ENCODE results near the gene SRF. TPM values are rescaled to one million over a fixed set of nuclear protein-coding genes. Genes with fewer than 3 reads are reported as not detected.

Gene SRF
- total RNA-seq, 1 donor from 2014 or later: 20.4 TPM

GRCh38 chr6:43183441-43183840 lies 12.4 kb downstream of the SRF start:
- no peak for DNase-seq (ENCODE audit: low read depth, low spot score)

GRCh38 chr6:43184268-43184985 lies 13.4 kb downstream of the SRF start:
- no peak for DNase-seq (ENCODE audit: low read depth, low spot score)

- DNase-seq (ENCODE audit: low read depth, low spot score): no peak
Measured at GRCh38 chr6:43185391-43185985, 14.4 kb downstream of the SRF start.

DNA sequence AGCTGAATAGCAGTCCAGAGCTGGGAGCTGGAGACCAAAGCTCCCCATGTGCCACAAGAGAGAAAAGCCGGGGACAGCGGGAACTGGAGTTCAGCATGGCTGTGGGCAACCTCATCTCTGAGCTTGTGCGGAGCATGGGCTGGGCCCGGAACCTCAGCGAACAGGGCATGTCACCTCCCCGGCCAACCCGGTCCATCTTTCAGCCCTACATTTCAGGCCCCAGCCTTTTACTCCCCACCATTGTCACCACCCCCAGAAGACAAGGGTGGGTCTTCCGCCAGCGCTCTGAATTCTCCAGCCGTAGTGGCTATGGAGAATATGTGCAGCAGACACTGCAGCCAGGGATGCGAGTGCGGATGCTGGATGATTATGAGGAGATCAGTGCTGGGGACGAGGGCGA lies 14.9 kb downstream of the SRF start:
- DNase-seq (ENCODE audit: low read depth, low spot score): no peak

DNA sequence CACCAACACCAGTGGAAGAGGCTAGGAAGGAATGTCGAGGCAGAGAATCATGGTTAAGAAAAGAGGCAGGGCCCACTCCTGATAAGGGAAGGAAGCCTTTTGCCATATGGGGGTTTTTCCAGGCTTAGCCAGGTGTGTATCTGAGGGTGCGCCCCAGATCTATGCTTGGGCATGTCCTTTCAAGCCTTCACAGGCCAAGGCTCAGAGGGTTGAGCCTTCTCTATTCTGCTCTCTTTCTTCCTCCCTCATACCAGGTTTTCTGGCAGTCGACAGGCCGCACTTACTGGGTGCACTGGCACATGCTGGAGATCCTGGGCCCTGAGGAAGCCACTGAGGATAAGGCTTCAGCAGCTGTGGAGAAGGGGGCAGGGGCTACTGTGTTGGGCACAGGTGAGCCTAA lies 15.6 kb downstream of the SRF start:
- DNase-seq (ENCODE audit: low read depth, low spot score): no peak

- no peak for DNase-seq (ENCODE audit: low read depth, low spot score)
Measured at GRCh38 chr6:43187821-43188220, 16.8 kb downstream of the SRF start.

- DNase-seq (ENCODE audit: low read depth, low spot score): no peak
Measured at GRCh38 chr6:43188426-43188825, 17.4 kb downstream of the SRF start.

DNA sequence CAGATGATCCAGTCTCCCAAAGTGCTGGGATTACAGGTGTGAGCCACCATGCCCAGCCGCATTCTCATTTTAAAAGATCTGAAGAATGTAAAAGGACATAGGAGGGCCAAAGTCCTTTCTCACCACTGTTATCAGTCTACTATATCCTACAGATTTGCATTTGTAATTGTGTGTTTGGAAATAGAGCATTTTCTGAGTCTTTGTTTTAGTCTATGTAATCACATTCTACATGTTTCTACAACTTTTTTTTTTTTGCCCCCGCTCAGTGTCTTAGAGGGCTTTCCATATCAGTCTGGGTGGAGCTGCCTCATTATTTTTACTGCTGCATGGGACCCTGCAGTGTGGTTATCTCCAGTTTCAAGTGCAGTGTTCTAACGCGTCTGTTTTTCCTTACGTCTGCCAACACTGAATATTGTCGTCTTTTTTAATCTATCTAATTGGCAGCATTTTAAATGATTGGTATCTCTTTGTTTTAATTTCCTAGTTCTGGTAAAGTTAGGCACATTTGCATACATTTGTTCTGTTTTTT lies 18.8 kb downstream of the SRF start:
- DNase-seq (ENCODE audit: low read depth, low spot score): no peak

DNA sequence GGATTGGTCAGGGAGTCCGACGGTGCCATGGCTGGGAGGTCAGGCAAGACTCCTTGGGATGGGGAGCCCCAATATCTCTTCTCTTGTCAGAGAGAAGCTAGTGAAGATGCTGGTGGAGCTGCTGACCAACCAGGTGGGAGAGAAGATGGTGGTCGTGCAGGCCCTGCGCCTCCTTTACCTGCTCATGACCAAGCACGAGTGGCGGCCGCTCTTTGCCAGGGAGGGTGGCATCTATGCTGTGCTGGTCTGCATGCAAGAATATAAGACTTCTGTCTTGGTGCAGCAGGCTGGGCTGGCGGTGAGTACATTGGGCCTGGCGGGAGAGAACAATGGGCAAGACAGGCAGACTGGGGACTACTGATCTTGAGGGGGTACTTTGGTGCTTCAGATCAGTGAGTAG lies 21.8 kb downstream of the SRF start:
- DNase-seq (ENCODE audit: low read depth, low spot score): no peak

GRCh38 chr6:43193929-43194328 lies 22.9 kb downstream of the SRF start:
- DNase-seq (ENCODE audit: low read depth, low spot score): no peak

DNA sequence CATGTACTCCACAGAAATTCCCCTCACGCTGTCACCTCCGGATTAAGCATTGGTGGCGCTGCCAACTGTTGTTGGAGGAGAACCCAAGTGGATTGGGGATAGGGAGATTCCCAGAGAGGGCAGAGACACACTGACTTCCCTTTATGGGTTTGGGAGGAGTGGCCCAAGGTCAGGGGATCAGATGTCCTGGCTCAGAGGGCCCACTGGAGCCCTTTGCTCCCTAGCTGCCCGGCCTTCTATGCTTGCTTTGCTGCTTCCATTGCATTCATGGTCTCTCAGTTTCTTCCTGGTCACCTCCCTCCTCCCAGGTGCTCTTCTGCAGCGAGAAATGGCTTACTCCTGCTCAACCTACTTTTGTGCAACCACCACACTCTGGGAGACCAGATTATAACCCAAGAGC lies 25.3 kb downstream of the SRF start:
- no peak for DNase-seq (ENCODE audit: low read depth, low spot score)

- DNase-seq (ENCODE audit: low read depth, low spot score): no peak
Measured at GRCh38 chr6:43199912-43200311, 28.8 kb downstream of the SRF start.

DNA sequence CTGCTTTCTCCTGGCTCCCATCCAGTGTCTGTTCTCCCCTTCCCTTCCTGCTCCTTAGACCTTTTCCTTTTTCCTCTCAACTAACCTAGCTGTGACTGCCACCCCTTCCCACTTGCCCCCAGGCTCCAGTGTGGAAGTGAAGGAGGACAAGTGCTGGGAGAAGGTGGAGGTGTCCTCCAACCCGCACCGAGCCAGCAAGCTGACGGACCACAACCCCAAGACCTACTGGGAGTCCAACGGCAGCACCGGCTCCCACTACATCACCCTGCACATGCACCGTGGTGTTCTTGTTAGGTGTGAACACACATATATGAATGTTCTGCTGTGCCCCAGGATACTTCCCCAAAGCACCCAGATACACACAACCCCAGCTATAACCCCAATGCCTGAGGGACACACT lies 29.5 kb downstream of the SRF start:
- no peak for DNase-seq (ENCODE audit: low read depth, low spot score)

DNA sequence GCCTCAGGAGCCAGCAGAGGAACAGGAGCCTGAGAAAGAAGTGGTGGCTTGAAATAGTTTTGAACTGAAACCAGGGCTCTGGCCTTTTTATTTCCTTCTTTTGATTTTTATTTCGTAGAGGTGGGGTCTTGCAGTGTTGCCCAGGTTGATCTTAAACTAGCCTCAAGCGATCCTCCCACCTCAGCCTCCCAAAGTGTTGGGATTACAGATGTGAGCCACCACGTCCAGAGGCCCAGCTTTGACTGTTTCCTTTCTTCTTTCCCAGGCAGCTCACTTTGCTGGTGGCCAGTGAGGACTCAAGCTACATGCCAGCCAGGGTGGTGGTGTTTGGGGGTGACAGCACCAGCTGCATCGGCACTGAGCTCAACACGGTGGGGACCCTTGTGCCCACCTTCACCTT lies 31.4 kb downstream of the SRF start:
- DNase-seq (ENCODE audit: low read depth, low spot score): no peak

- DNase-seq (ENCODE audit: low read depth, low spot score): no peak
Measured at GRCh38 chr6:43203029-43203717, 32.1 kb downstream of the SRF start.

DNA sequence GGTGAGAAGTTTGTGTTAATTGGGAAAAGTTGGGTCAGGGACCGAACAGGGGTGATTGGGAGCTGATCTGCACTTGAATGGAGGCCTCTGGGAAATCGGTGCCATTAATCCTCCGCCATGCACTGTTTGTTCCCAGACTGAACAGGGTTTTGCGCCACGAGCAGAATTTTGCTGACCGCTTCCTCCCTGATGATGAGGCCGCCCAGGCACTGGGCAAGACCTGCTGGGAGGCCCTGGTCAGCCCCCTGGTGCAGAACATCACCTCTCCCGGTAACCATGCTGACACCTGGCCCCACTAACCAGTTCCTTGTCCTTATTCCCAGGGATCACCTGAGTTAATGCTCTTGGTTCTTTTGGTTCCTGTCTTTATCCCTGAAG lies 32.6 kb downstream of the SRF start:
- no peak for DNase-seq (ENCODE audit: low read depth, low spot score)

GRCh38 chr6:43204271-43205105 lies 33.4 kb downstream of the SRF start:
- DNase-seq (ENCODE audit: low read depth, low spot score): no peak

DNA sequence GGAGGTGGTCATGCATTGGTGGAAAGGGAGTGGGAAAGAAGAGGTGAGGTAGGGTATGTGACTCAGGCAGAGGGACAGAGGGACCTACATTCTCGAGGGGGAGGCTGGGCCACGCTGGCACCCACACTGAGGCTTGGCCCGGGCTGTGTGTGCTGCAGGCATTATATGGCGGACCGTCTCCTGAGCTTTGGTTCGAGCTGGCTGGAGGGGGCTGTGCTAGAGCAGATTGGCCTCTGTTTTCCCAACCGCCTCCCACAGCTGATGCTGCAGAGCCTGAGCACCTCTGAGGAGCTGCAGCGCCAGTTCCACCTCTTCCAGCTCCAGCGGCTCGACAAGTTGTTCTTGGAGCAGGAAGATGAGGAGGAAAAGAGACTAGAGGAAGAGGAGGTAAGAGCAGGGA lies 34.8 kb downstream of the SRF start:
- no peak for DNase-seq (ENCODE audit: low read depth, low spot score)

DNA sequence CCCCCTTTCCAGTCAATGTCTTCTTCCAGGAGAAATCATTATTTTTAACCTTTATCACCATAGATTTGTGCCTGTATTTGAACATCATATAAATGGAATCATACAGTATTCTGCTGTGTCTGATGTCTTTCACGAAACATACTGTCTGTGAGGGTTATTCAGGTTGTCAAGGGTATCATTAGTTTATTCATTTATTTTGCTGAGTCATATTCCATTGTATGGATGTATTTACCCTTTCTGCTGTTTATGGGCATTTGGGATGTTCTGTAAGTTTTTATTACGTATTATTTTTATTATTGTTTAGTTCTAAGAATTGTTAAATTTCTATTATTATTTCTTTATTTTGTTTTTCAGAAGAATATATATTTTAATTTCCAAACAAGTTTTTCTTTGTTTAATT lies 36.2 kb downstream of the SRF start:
- no peak for DNase-seq (ENCODE audit: low read depth, low spot score)

- DNase-seq (ENCODE audit: low read depth, low spot score): no peak
Measured at GRCh38 chr6:43211955-43212354, 40.9 kb downstream of the SRF start.

- DNase-seq (ENCODE audit: low read depth, low spot score): no peak
Measured at GRCh38 chr6:43213431-43213830, 42.4 kb downstream of the SRF start.

DNA sequence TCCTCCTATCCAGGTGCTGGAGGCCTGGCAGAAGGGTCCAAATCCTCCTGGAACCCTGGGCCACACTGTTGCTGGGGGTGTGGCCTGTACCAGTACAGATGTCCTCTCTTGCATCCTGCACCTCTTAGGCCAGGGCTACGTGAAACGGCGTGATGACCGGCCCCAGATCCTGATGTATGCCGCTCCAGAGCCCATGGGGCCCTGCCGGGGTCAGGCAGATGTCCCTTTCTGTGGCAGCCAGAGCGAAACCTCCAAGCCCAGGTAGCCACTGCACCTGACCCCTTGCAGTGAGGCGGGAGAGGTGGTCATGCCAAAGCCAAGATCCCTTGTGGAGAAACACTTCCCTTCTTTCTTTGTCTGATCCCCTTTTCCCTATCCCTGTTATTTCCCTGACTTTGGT lies 44.0 kb downstream of the SRF start:
- DNase-seq (ENCODE audit: low read depth, low spot score): no peak

All from pulmonary artery endothelial cell (primary cell).